ENCODE results near the gene OR2T1.
"Not testable (repeated sequence)": the region's sequence is repeated elsewhere in the genome, so short reads cannot be mapped to it uniquely, and the experiment has no call there.

The OR2T1 gene, protein sequence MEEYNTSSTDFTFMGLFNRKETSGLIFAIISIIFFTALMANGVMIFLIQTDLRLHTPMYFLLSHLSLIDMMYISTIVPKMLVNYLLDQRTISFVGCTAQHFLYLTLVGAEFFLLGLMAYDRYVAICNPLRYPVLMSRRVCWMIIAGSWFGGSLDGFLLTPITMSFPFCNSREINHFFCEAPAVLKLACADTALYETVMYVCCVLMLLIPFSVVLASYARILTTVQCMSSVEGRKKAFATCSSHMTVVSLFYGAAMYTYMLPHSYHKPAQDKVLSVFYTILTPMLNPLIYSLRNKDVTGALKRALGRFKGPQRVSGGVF

DNA sequence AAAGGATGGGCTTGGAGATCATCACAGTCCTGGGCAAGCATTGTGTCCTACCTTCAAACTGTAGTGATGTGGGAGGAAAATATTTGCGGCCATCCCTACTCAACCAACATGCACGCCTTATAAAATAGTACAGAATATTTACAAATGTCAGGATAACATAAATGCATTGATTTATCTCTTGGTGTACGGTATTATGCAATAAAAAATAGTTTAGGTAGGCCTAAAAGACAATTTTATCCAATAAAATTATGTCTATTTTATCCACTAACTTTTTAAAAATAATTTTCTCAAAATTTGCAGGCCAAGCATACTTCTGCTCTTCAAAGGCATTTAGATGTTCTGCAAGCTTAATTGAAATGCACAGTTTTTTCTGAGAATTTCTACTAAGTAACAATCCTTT is at the start of gene OR2T1:
Gene OR2T1, plus strand, starts transcription at position 301 of the 400 bp plus-strand sequence. CDS start 3,100 bp downstream, outside the sequence.
- no peak for DNase-seq

DNA sequence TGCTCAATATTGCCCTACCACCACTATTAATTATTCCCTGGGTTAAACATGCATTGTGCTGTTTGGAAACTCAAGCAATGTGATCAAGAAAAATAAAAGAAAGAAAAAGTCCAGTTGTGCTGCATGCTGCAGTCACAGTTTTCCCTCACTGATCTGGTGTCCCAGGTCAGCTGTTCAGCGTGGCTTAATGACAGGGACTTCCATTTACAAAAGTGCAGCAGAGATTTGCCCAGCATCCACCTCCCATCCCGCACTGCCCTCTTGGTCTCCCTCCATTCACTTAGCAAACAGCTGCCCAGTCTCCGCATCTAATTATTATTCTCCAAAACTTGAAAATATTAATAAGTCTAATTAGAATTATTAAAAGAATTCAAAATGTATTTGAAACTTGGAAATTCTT is 43.4 kb upstream of the OR2T1 start:
- no peak for DNase-seq

DNA sequence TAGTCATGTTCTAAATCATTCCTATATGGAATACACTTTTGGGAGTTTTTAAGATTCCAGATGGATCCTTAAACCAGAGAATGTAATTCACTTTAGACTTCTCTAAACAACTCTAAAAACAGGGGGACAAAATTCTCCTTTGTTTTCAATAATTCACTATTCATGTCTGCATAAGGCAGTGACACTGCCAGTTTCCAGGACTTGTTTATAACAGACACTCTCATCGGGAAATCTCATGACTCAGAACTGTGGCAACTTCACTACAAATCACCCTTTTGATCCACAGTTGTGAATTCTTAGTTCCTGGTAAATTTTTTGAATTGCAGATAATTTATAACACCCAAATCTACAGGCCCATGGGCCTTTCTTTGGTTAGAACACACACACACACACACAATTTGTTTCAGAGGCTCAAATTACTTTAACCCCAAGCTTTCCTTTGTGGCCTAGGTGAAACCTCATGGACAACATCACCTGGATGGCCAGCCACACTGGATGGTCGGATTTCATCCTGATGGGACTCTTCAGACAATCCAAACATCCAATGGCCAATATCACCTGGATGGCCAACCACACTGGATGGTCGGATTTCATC is 41.6 kb upstream of the OR2T1 start, which contains the start of gene OR2T4:
Gene OR2T4, plus strand, starts transcription at position 545 of the 595 bp plus-strand sequence. Its CDS starts 0 bp downstream, at position 545.
- no peak for DNase-seq

DNA sequence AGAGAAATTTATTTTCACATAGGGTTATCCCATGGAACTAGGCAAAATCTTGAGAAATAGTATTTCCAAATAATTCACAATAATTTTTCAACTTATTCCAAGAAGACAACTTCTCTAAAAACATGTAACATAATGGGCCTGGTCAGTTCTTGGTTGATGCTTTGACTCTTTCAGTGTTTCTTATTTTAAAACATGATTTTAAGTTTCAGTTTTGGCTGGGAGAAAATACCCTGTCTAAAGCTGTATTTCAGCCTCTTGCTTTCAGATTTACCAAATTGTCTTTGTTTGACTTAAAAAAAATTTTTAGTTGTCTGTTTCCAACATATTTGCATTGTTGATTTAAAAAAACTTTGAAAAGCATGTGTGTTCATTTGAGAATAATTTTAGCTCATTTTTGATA is 36.2 kb upstream of the OR2T1 start:
- no peak for DNase-seq

DNA sequence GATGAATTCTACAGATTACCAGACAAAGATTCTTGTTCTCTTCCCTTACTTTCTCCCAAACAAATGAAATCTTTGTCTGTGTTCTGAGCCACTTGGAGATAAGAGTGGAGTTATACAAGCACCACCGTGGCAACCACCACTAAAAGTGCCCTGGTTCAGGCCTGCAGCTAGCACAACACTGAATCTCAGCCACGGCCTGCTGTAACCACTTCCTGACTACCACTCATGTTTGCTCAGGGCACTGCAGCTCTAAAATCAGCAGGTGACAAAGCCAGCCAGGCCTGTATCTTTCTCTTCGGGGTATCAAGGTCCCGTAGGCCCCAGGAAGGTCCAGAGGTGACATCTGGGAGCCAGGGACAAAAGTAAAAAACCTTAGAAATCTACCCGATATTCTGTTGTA is 30.5 kb upstream of the OR2T1 start:
- DNase-seq, result no peak

DNA sequence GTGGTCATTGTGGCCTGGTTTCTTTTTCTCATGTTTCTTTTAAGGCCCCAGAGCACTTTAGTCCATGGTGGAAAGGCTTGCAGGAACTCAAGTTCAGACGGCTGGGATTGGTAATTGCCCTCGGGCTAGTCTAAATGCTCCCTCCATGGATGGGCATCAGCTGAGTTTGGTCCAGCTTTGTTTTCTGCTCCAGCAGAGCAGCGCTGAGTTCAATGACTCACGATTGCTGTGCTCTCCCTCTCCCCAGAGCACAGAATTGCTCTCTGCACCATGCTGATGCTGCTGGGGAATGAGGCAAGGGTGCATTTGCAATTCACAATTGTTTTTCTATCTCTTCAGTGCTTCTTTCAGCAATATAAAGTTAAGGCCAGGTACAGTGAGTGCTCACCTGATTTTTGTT is 29.1 kb upstream of the OR2T1 start:
- no peak for DNase-seq

DNA sequence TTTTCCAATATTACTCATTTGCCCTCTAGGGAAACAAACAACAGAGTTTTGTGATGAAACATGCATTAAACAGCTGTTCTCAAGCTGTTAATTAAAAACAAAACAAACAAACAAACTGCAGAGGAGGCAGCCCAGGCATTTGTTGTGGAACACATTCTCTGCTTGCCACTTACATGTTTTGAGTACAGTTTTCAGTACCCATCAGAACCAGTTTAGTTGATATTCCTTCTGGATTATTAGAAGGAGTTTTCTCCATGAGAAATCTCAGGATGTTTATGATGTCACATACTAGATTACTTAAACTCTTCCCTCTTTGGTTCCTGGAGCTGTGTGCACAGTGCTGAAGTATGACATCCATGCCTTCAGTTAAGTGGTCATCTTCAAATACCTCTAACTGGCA is 27.4 kb upstream of the OR2T1 start, which contains the start of gene OR2T6:
Gene OR2T6, plus strand, starts transcription at position 301 of the 400 bp plus-strand sequence. CDS start 11,863 bp downstream, outside the sequence.
- no peak for DNase-seq

DNA sequence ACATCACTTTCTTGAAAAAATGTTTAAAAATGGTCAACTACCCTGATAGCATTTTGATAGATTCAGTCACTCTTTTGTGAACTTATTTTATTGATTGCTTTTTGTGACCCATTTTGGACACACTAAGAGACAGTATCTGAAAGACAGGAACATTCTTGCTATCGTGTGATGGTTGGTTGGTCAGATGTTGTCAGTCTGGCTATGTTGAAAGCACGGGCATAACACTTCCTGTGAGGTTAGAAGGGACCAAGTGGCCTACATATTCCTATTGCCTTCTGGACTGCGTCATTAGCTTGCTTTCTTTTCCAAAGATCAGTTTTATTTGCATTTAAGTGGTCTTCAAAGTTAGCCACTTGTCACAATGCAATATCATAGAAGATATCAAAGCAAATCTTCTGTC is 25.9 kb upstream of the OR2T1 start:
- DNase-seq, result no peak

DNA sequence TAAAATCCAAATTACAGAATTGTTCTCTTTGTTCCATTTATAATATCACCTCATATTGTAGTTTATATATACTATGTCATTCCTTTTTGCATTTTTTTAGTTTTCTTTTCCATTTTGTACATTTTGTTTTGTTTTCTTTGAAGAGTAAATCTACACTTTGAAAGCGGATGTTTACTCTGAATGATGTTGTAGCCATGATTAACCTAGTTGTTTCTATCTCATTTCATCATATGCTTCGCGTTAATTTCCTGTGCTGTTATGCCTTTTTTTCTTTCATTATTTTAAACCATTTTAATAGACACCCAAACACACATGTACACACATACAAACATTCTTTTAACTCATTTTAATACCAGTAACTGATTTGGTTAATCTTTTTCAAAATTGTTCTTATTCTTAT is 22.0 kb upstream of the OR2T1 start:
- DNase-seq, result no peak

DNA sequence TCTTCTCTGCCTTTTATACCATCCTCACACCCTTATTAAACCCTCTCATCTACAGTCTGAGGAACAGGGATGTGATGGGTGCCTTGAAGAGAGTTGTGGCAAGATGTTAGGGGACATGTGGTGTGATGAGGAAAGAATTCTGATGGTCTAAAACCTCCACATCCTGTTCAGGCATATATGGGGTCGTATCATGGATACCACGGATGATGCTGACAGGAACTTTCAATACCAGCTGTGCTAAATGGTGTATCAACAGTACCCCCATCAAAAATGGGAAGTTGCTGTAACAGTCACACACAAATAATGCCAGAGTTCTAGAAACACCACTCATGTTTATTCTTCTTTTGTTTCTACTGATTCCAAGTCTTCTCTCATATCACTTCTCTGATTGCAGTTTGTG is 14.4 kb upstream of the OR2T1 start:
- DNase-seq, result no peak

DNA sequence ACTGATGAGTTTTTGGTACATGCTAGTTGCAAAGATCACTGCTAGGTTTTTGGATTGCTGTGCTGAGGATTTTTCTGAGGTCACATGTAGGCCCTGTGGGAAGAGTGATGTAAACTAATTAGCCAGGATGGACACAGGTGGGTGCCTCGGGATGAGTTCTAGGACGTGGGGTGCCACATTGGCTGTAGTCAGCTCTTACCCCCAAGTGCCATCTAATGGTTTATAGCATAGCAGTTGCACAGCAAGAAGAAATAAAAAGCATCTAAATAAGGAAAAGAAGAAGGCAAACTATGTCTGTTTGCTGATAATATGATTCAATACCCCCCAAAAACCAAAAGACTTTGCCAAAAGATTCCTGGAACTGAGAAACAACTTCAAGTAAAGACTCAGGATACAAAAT is 9.8 kb upstream of the OR2T1 start:
- DNase-seq, result no peak

DNA sequence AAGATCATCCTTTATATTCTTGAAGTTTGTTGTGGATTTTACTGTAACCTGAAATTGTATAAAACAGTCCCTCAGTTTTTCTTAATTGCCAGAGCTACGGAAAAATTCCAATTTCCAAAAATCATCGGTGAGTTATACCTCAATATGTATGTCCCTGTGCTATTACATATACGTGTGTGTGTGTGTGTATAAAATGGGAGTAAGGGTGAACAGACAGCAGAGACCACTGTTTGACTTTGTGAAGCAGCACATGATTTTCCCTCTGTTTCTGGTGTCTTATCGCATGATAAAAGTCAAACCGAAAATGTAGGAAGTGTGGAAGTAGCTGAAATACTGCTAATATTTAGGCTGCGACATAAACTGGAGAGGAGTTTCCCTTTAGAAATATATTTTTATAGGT is 1.2 kb downstream of the OR2T1 start:
- no peak for DNase-seq

DNA sequence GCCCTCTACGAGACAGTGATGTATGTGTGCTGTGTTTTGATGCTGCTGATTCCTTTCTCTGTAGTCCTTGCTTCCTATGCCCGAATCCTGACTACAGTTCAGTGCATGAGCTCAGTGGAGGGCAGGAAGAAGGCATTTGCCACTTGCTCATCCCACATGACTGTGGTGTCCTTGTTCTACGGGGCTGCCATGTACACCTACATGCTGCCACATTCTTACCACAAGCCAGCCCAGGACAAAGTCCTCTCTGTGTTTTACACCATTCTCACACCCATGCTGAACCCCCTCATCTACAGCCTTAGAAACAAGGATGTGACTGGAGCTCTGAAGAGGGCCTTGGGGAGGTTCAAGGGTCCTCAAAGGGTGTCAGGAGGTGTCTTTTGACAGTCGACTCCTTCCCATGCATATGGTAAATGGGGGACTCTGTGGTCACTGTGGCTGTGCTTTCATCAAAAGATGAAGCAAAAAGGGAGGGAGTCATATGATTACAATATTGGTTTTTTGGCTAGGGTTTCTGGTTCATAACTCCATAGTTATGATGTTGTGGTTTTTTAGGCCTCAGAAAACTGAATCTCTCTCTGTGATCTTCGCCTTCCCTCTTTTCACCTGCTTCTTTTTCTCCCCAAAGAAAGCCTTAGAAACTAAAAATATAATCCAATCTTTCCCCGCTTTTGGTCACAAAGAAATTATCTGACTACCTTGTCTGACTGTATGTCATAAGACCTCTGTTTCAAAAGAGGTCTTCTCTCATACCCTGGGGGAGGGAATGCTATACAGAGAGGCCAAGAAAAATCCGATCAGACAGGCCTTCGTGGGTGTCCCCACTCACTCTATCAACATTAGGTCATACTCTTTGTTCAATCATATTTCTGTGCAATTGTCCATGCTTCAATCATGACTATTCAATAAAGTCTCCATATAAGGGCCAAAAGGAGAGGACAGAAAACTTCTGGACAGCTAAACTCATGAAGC is 4.2 kb downstream of the OR2T1 start:
- DNase-seq, result no peak

DNA sequence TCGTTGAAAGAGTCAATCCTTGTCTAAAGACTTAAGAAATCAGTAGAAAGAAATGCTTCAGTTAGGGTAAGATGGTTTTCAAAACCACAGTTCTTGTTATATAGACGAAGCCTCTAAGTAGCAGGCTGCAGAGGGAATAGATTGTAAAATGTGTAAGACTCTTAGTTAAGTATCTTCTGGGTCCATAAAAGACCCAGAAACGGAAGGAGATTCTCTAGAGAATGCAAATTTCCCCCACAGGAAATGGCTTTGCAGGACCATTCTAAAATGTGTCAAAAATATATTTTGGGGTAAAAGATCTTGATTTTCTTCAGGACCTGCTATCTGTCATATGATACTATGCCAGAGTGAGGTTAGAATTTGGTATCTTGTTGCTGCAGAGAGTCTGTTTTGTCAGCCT is 13.4 kb downstream of the OR2T1 start:
- no peak for DNase-seq

DNA sequence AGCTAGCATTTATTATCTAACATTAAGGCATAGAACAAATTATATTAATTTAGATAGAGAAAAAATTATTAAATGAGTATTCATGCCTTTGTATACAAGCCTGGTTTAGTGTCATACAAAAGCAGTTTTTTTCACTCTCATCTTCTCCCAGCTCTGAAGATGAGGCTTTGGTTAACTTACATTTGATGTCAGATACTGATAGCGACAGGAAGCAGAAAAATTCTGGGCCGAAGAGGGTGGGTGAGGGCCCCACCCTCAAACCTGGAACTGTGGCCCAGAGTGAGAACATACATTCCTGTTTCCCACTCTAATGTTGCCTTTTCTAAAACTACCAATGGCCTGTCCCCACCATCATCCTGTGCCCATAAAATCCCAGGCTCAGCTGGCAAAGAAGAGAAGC is 15.0 kb downstream of the OR2T1 start:
- no peak for DNase-seq

DNA sequence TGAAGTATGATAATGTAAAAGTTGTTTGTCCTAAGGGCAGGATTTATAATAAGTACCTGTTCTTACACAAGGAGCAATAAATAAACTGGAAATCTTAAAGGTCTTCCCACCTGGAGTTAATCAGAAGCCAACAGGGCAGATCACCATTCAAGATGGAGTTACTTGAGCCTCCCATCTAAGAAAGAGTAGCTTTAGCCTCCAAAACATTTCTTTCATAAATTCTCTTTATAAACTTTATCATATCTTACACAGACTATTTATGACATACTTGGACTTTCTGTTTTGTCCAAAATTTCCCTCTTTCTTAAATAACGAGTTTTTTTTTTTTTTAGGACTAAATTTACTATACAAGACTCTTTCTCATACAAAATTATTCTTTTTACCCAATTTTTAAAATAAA is 18.5 kb downstream of the OR2T1 start:
- no peak for DNase-seq

DNA sequence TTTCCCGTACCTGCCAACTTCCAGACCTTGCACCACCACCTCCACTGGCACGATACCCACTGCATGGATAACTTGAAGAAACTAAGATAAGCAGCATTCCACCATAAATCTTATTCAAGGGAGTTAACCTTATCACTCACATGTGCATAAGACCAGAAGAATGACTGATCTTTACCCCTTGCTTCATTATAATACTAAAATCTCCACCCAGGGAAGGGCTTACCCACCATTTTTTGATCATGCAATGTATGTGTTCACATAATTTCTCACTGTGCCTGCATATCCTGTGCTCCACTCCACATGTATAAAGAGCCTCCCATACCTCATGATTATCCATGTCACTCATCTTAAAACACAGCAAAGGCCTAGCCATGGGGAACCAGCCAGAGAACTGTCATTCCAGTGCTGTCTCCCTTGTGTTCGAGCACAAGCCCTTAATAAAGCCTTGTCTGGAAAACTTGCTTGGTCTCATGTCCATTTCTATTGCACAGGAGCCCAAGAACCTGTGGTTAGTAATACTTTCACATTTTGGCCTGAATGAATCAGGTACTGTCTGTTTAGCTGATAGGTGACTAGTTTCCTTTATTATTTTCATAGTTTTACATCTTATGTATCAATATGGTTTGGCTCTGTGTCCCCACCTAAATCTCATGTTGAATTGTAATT is 24.8 kb downstream of the OR2T1 start:
- DNase-seq, result not testable (repeated sequence)

DNA sequence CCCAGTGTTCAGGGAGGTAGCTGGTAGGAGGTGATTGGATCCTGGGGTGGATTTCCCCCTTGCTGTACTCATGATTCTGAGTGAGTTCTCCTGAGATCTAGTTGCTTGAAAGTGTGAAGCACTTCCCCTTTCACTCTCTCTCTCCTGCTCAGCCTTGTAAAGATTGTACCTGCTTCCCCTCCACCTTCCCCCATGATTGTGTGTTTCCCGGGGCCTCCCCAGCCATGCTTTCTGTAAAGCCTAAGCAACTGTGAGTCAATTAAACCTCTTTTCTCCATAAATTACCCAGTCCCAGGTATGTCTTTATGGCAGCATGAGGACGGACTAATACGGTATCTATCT is 25.3 kb downstream of the OR2T1 start:
- not testable (repeated sequence) for DNase-seq

DNA sequence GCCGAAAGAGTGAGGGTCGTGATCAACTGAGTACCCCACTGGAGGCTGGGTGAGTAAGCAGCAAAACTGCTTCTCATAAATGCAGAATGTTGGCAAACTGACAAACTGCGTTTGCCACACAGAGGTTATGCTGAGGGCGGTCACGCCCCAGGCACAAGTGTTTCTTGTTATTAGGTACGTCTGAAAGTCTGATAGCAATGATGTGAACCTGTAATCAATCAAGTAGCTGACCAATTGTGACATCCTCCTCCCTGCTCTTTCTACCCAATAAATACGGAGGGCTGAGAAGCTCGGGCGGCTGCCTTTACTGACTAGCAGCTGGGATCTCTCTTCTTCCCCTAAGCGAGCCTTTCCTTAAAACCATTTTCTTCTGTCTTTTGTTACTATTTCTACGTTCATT is 28.8 kb downstream of the OR2T1 start:
- not testable (repeated sequence) for DNase-seq

DNA sequence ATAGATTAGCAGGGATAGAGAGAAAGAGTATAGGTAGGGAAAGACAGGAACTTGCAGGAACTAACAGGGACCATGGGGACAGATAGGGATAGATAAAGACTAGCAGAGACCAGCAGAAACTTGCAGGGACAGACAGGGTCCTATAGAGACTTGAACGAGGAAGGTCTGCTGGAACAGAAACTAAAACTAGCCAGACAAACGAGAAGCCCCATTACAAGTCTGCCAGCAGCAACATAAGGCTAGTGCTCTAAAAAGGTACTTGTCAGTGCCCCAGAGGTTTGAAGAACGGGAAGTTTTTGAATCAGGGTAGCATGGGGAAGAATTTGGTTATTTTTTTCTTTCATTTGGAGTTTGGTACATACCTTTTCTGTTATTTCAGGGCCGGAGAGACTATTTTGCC is 29.4 kb downstream of the OR2T1 start:
- not testable (repeated sequence) for DNase-seq

DNA sequence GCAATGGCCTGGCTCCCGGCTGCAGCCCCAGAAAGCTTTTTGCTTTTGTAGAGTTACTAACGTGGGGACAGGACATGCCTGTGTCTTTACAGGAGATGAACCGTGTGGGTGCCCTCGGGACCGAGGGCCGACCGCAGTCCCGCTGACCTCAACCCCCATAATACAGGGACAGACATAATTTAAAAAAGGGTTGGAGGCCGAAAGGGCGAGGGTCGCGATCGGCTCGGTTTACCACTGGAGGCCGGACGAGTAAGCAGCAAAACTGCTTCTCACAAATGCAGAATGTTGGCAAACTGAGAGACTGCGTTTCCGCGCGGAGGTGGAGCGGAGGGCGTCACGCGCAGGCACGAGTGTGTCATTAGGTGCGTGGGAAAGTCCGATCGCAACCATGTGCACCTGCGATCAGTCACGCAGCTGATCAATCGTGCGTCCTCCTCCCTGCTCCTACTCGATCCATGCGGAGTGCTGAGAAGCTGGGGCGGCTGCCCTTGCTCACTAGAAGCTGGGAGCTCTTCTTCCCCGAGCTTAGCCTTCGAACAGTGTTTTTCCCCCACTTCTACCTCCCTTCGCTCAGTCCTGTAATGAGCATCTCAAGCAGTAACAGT is 31.1 kb downstream of the OR2T1 start:
- DNase-seq, result not testable (repeated sequence)

DNA sequence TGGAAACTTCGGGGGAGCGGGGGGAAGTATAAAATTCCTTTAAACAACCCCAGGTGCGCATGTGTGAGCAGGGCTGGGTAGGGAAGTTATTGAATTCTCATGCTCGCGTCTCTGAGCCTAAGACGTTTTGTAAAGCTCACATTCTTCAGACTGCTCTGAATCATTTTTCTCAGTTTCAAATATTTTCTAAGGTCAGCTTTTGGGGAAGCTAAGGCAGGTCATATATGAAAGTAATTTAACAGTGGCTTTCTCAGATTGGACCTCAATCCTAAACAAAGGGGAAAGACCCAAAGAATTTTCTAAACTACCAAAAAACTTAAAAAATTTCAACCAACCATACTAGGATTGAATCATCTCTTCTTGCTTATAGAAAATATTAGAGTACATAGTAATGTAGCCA is 32.1 kb downstream of the OR2T1 start:
- not testable (repeated sequence) for DNase-seq
